GM18517 (cell line): ENCODE measurements around the gene TBX10.

ENCODE experiments used
- ATAC-seq: cut with Tn5 transposase; IDR thresholded peaks from one replicate; pipeline ENCODE4 v1.9.1; 2021; ENCODE audit warnings: mild to moderate bottlenecking, moderate library complexity; ENCODE audit not compliant: unreplicated experiment

The TBX10 gene

DNA sequence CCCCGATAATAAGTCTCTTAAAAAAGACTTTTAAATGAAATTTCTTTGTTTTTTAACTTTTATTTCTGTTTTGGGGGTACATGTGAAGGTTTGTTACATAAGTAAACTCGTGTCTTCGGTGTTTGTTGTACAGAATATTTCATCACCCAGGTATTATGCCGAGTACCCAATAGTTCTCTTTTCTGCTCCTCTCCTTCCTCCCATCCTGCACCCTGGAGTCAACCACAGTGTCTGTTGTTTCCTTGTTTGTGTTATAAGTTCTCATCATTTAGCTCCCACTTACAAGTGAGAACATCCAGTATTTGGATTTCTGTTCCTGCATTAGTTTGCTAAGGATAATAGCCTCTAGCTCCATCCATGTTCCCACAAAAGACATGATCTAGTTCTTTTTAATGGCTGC lies 57.6 kb downstream of the TBX10 start:
- no peak for ATAC-seq

DNA sequence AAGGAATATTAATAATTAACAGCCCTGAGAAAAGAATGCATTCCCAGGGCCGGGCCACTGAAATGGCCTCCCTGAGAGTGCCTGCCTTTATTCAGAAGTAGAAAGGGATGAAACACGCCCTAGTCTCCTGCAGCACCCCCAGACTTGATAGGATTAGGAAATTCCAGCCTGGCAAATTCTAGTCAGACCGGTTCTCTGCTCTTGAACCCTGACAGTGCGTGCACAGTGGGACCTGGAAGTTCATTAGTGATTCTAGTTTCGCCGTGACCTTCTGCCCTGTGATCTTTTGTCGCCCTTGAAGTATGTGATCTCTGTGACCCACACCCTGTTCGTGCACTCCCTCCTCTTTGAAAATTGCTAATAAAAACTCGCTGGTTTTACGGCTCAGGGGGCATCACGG lies 58.1 kb downstream of the TBX10 start:
- no peak for ATAC-seq
